HUDEP-2 (cell line): ENCODE measurements around the gene TRAPPC2.
"Not testable (repeated sequence)": the region's sequence is repeated elsewhere in the genome, so short reads cannot be mapped to it uniquely, and the experiment has no call there.

ENCODE experiments used
- DNase-seq, 76 experiments: peaks; one replicate each; lab custom pipeline; 2025; ENCODE audit not compliant: unreplicated experiment in 76 of 76; lab: John Stamatoyannopoulos, UW

TRAPPC2 gene

DNA sequence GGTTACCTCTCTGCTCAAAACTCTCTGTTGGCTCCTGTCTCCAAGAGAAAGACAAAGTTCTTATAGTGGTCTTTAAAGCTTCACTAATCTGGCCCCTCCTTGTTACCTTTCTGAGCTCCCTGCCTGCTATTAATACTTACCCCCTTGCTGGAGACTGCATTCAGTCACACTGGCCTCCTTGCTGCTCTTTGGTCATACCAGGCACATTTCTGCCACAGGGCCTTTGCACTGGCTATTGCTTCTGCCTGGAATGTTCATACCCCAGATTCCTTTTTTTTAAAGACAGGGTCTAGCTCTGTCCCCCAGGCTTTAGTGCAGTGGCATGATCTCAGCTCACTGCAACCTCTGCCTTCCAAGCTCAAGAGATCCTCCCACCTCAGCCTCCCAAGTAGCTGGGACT is 61.4 kb downstream of the TRAPPC2 start:
- no peak for DNase-seq

GRCh38 chrX:13670197-13670596 is 64.2 kb downstream of the TRAPPC2 start:
- DNase-seq = no peak

DNA sequence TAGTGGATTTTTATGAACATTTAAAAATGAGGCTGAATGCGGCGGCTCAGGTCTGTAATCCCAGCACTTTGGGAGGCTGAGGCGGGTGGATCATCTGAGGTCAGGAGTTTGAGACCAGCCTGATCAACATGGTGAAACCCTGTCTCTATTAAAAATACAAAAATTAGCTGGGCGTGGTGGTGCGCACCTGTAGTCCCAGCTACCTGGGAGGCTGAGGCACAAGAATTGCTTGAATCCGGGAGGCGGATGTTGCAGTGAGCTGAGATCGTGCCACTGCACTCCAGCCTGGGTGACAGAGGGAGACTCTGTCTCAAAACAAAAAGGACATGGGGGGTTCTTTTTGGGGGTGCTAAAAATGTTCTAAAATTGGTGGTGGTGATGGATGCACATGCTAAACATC is 64.7 kb downstream of the TRAPPC2 start:
- not testable (repeated sequence) for DNase-seq

DNA sequence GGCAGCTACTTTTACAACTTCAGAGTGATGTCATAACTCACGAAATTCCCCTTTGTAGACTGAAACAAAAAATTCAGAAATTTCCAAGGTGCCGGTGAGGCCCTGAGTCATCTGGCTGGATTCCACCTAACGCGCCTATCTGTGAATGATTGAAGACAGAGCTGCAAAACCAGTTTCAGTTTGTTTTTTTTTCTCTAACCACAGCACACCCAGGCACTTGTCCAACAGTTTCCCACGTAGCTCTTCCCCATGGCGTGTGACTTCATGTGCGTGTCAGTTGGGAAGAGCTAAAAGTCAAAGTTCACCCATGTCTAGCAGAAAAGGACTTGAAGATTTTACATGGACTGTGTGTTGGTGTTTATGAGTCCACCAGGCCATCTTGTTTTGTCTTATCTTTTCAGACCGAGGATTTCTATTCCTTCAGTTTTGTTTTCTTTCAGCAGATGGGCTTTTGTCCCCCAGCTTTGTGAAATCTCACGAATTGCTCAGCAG is 65.1 kb downstream of the TRAPPC2 start:
- peak in 73 of 76 experiments; percentile 1 to 71 (median 41) for DNase-seq

DNA sequence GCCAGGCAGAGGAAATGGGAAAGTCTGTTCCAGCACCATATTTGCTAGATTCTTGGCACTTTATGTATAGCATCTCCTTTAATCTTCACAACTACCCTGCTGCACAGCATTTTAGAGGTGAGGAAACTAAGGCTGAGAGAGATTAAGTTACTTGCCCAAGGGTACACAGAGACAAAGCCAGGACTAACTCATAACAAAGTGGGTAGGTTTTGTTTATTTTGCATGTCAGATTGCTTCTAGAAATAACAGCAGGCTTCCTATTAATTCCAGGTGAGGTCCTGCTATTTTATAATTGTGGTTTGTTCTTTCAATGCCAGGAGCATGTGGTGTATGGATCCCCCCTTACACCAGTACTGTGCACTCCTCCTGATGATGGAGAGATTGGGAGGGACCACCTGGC is 66.5 kb downstream of the TRAPPC2 start:
- DNase-seq = no peak

DNA sequence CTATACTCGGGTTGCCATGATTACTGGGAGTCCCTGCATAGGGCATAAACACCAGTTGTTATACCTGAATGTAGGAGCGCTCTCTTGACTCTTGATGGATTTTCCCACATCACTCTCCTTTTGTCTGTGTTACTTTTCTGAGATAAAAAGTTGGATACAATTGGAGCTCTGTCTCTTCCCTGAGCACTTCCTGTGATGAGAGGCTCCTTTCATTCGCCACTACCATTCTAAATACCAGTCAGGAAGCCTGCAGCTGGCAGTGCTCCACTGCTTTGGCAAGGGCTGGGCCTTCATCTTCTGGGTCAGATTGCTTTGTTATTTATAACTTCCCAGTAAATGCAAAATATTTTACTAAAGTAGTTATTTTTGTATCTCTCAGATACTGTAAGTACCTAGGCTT is 67.6 kb downstream of the TRAPPC2 start:
- DNase-seq = no peak

GRCh38 chrX:13664020-13664419 is 70.4 kb downstream of the TRAPPC2 start:
- no peak for DNase-seq

DNA sequence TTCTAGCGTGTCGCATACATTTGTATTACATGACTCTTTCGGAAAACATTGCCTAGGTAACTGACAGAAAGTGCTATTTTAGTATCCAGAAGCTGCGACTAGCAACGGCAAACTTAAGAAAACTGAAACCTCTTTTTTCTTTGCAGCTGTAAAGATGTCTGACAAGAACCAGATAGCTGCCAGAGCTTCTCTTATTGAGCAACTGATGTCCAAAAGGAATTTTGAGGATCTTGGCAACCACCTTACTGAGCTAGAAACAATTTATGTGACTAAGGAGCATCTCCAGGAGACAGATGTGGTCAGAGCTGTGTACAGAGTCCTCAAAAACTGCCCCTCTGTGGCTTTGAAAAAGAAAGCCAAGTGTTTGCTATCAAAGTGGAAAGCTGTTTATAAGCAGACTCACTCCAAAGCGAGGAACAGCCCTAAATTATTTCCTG is 72.0 kb downstream of the TRAPPC2 start:
- DNase-seq = no peak
